Measurements from ENCODE around the gene RPGRIP1L.
A peak's percentile ranks its signal among the peaks of the same experiment; 100 is the strongest.

RPGRIP1L gene

GRCh38 chr16:53703590-53704444, at the start of gene RPGRIP1L, which contains the start of gene FTO:
Gene RPGRIP1L (minus strand): TSS chr16:53703859. CDS start chr16:53700723, 3,136 bp downstream.
Gene FTO (plus strand): TSS chr16:53704156.
- peak; percentile 96 for DNase-seq

- DNase-seq, result no peak
Measured at GRCh38 chr16:53753431-53753830, 49.8 kb upstream of the RPGRIP1L start.

GRCh38 chr16:53752560-53752959, 48.9 kb upstream of the RPGRIP1L start:
- DNase-seq, result no peak

GRCh38 chr16:53745753-53746266, 42.2 kb upstream of the RPGRIP1L start:
- no peak for DNase-seq

- no peak for DNase-seq
Measured at GRCh38 chr16:53745086-53745485, 41.4 kb upstream of the RPGRIP1L start.

- DNase-seq, result no peak
Measured at GRCh38 chr16:53744449-53744848, 40.8 kb upstream of the RPGRIP1L start.

GRCh38 chr16:53743149-53743566, 39.5 kb upstream of the RPGRIP1L start:
- no peak for DNase-seq

GRCh38 chr16:53741546-53741945, 37.9 kb upstream of the RPGRIP1L start:
- DNase-seq, result no peak

GRCh38 chr16:53740933-53741531, 37.4 kb upstream of the RPGRIP1L start:
- no peak for DNase-seq

GRCh38 chr16:53740476-53740875, 36.8 kb upstream of the RPGRIP1L start:
- DNase-seq, result no peak

GRCh38 chr16:53737552-53737951, 33.9 kb upstream of the RPGRIP1L start:
- no peak for DNase-seq

- no peak for DNase-seq
Measured at GRCh38 chr16:53736297-53736696, 32.6 kb upstream of the RPGRIP1L start.

GRCh38 chr16:53734908-53735307, 31.2 kb upstream of the RPGRIP1L start:
- no peak for DNase-seq

- no peak for DNase-seq
Measured at GRCh38 chr16:53732296-53732929, 28.8 kb upstream of the RPGRIP1L start.

- DNase-seq, result no peak
Measured at GRCh38 chr16:53730693-53731092, 27.0 kb upstream of the RPGRIP1L start.

- no peak for DNase-seq
Measured at GRCh38 chr16:53726625-53727024, 23.0 kb upstream of the RPGRIP1L start.

- DNase-seq, result no peak
Measured at GRCh38 chr16:53721017-53721416, 17.4 kb upstream of the RPGRIP1L start.

GRCh38 chr16:53717577-53717976, 13.9 kb upstream of the RPGRIP1L start:
- no peak for DNase-seq

- no peak for DNase-seq
Measured at GRCh38 chr16:53715023-53715384, 11.3 kb upstream of the RPGRIP1L start.

- DNase-seq, result no peak
Measured at GRCh38 chr16:53714205-53715022, 10.8 kb upstream of the RPGRIP1L start.

GRCh38 chr16:53713403-53714204, 9.9 kb upstream of the RPGRIP1L start:
- DNase-seq, result no peak

GRCh38 chr16:53712065-53712464, 8.4 kb upstream of the RPGRIP1L start:
- DNase-seq, result no peak

Measured in activated CD4-positive, CD25-positive, alpha-beta regulatory T cell treated with anti-CD3 and anti-CD28 coated beads, Interleukin-2, amount 50 U/mL, for 72 hours (primary cell).